SK-N-SH treated with all-trans-retinoic acid at 6 μM for 48 hours (cell line): ENCODE measurements around the gene CNDP1.

Source experiments
- ATAC-seq: fragments of 200-7000 bp; cut with Tn5 transposase; 3 replicates; pipeline ENCODE4 v1.9.1; 2020; ENCODE audit warnings: mild to moderate bottlenecking, moderate library complexity
- BACH2 ChIP-seq: fragments of 250-450 bp; sonication (Bioruptor Pico); IDR thresholded peaks from 2 replicates; pipeline ENCODE4 v1.9.0; 2021; ENCODE audit warnings: mild to moderate bottlenecking, borderline replicate concordance
- CSDC2 ChIP-seq: fragments of 250-450 bp; sonication (Bioruptor Pico); IDR thresholded peaks from 2 replicates; pipeline ENCODE4 v1.5.0; 2020; ENCODE audit warnings: mild to moderate bottlenecking, moderate library complexity
- ESRRG ChIP-seq: fragments of 250-450 bp; sonication (Bioruptor Pico); IDR thresholded peaks from 2 replicates; pipeline ENCODE4 v1.6.1; 2021; ENCODE audit warnings: mild to moderate bottlenecking
- GLIS3 ChIP-seq: fragments of 250-450 bp; sonication (Bioruptor Pico); IDR thresholded peaks from 2 replicates; pipeline ENCODE4 v1.5.0; 2020; ENCODE audit warnings: mild to moderate bottlenecking, moderate library complexity
- ISL1 ChIP-seq: fragments of 250-450 bp; sonication (Bioruptor Pico); IDR thresholded peaks from 2 replicates; pipeline ENCODE4 v2.1.2; 2022; ENCODE audit warnings: mild to moderate bottlenecking, moderate library complexity
- OSR1 ChIP-seq: fragments of 250-450 bp; sonication (Bioruptor Pico); IDR thresholded peaks from 2 replicates; pipeline ENCODE4 v1.8.0; 2022; ENCODE audit warnings: moderate library complexity, mild to moderate bottlenecking, inconsistent platforms
- PPARA ChIP-seq: fragments of 250-450 bp; sonication (Bioruptor Pico); IDR thresholded peaks from 2 replicates; pipeline ENCODE4 v1.5.0; 2020; ENCODE audit warnings: mild to moderate bottlenecking, borderline replicate concordance
- SNAI2 ChIP-seq: fragments of 250-450 bp; sonication (Bioruptor Pico); IDR thresholded peaks from 2 replicates; pipeline ENCODE4 v1.5.0; 2020; ENCODE audit warnings: mild to moderate bottlenecking, moderate library complexity
- ZC3H10 ChIP-seq: fragments of 250-450 bp; sonication (Bioruptor Pico); IDR thresholded peaks from 2 replicates; pipeline ENCODE4 v1.5.1; 2021; ENCODE audit warnings: mild to moderate bottlenecking, moderate library complexity
- ZFP3 ChIP-seq: fragments of 250-450 bp; sonication (Bioruptor Pico); IDR thresholded peaks from 2 replicates; pipeline ENCODE4 v1.5.0; 2020; ENCODE audit warnings: mild to moderate bottlenecking, moderate library complexity
- ZFP30 ChIP-seq: fragments of 450-650 bp; formaldehyde crosslinking; IDR thresholded peaks from 2 replicates; pipeline ENCODE4 v1.5.0; 2022; ENCODE audit warnings: mild to moderate bottlenecking, moderate library complexity
- ZNF565 ChIP-seq: fragments of 450-650 bp; formaldehyde crosslinking; conservative IDR thresholded peaks from 2 replicates; pipeline ENCODE4 v1.5.0; 2020; ENCODE audit warnings: low read depth, mild to moderate bottlenecking, moderate library complexity
- ZNF70 ChIP-seq: fragments of 450-650 bp; formaldehyde crosslinking; IDR thresholded peaks from 2 replicates; pipeline ENCODE4 v1.5.0; 2020; ENCODE audit warnings: mild to moderate bottlenecking, moderate library complexity
- ZNF8 ChIP-seq: fragments of 450-650 bp; formaldehyde crosslinking; IDR thresholded peaks from 2 replicates; pipeline ENCODE4 v1.5.0; 2020; ENCODE audit warnings: mild to moderate bottlenecking, moderate library complexity
- TF ChIP-seq, protein P1 (sequence below): fragments of 250-450 bp; sonication (Bioruptor Pico); IDR thresholded peaks from 2 replicates; pipeline ENCODE4 v1.5.1; 2021; ENCODE audit warnings: mild to moderate bottlenecking, moderate library complexity
- TF ChIP-seq, protein P2 (sequence below): fragments of 250-450 bp; sonication (Bioruptor Pico); IDR thresholded peaks from 2 replicates; pipeline ENCODE4 v1.5.0; 2020; ENCODE audit warnings: mild to moderate bottlenecking, moderate library complexity
- TF ChIP-seq, protein P3 (sequence below): fragments of 250-450 bp; sonication (Bioruptor Pico); IDR thresholded peaks from 2 replicates; pipeline ENCODE4 v1.8.0; 2021; ENCODE audit warnings: low read depth, mild to moderate bottlenecking, moderate library complexity, borderline replicate concordance

The CNDP1 gene

DNA sequence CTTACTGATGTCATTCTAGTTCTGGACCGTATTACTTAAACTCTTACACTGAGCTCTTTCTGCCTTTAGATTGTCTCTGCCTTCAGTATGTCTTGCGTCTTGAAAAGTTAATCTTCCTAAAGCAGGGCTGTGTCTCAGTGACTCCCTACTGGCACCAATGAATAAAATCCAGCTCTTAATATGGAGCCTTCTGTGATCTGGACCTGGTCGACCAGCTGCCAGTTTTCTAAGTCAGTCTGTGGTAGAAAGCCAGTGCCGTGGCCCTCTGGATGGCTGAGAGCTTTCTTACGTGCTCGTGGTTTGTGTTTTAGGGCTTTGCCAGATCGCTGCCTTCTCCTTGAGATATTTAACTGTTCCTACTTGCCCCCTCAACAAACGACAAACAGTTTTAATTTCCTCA lies 90.2 kb downstream of the CNDP1 start:
- TF ChIP-seq GLIS3 (CRISPR knock-in tag) (no peak), ZC3H10 (CRISPR knock-in tag) (no peak), PPARA (CRISPR knock-in tag) (no peak)
- TF ChIP-seq, protein P1, sequence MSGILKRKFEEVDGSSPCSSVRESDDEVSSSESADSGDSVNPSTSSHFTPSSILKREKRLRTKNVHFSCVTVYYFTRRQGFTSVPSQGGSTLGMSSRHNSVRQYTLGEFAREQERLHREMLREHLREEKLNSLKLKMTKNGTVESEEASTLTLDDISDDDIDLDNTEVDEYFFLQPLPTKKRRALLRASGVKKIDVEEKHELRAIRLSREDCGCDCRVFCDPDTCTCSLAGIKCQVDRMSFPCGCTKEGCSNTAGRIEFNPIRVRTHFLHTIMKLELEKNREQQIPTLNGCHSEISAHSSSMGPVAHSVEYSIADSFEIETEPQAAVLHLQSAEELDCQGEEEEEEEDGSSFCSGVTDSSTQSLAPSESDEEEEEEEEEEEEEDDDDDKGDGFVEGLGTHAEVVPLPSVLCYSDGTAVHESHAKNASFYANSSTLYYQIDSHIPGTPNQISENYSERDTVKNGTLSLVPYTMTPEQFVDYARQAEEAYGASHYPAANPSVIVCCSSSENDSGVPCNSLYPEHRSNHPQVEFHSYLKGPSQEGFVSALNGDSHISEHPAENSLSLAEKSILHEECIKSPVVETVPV, result no peak
- no peak for ATAC-seq

DNA sequence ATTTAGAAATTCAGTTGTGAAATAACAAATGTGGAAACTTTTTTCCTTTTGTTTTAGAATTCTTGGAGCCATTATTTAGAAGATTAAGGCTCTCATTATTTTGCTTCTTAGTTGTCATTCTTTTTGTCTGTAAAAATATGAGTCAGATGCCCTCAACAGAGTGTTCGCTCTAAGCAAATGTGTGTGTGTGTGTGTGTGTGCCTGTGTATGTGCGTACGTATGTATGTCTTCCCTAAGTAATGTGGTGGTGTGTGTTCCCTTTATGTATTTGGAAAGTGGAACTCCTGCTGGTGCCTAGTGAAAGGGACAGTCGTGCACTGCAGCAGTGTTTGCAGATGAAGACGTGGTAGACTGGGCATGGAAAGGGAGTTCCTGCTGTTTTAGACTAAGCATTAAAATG lies 90.9 kb downstream of the CNDP1 start:
- ATAC-seq, result no peak

DNA sequence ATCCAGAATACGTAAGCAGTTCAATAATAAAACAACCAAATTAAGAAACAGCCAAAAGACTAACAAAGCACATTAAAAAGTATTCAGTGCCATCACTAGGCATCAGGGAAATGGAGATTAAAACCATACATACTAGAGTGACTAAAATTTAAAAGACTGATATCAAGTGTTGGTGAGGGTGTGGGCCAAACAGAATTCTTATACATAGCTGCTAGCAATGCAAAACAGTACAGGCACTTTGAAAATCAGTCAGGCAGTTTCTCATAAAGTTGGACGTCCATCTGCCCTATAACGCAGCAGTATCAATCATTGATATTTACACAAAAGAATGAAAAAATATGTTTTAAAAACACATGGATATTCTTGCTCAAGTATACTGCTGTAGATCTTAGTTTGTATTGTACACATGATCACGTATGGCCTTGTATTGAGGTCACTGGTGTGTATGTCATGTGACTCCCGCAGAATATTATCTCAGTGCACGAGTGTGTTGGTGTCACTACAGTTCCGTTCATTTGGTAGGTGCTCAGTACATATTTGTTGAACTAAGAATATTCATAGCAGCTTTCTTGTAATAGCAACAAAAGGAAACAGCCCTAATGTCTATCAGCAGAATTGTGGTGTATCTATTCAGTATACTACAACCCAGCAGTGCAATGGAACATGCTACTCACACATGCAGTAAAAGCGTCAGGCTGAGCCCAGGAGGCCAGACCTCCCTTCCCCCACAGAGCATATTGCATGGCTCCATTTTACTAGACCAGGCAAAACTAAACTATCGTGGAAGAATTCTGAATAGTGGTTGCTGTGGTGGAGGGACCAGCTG lies 92.0 kb downstream of the CNDP1 start:
- no peak for TF ChIP-seq SNAI2 (CRISPR knock-in tag)
- no peak for TF ChIP-seq ZFP30
- TF ChIP-seq ISL1 (CRISPR knock-in tag), result no peak
- no peak for TF ChIP-seq GLIS3 (CRISPR knock-in tag)
- TF ChIP-seq CSDC2 (CRISPR knock-in tag), result no peak
- TF ChIP-seq, protein P1, result no peak
- TF ChIP-seq ZNF70 (CRISPR knock-in tag), result no peak
- no peak for TF ChIP-seq ZFP3 (CRISPR knock-in tag)
- TF ChIP-seq OSR1 (CRISPR knock-in tag), result no peak
- TF ChIP-seq BACH2 (CRISPR knock-in tag), result no peak
- TF ChIP-seq, protein P2, sequence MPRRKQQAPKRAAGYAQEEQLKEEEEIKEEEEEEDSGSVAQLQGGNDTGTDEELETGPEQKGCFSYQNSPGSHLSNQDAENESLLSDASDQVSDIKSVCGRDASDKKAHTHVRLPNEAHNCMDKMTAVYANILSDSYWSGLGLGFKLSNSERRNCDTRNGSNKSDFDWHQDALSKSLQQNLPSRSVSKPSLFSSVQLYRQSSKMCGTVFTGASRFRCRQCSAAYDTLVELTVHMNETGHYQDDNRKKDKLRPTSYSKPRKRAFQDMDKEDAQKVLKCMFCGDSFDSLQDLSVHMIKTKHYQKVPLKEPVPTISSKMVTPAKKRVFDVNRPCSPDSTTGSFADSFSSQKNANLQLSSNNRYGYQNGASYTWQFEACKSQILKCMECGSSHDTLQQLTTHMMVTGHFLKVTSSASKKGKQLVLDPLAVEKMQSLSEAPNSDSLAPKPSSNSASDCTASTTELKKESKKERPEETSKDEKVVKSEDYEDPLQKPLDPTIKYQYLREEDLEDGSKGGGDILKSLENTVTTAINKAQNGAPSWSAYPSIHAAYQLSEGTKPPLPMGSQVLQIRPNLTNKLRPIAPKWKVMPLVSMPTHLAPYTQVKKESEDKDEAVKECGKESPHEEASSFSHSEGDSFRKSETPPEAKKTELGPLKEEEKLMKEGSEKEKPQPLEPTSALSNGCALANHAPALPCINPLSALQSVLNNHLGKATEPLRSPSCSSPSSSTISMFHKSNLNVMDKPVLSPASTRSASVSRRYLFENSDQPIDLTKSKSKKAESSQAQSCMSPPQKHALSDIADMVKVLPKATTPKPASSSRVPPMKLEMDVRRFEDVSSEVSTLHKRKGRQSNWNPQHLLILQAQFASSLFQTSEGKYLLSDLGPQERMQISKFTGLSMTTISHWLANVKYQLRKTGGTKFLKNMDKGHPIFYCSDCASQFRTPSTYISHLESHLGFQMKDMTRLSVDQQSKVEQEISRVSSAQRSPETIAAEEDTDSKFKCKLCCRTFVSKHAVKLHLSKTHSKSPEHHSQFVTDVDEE (CRISPR knock-in tag), result no peak
- TF ChIP-seq PPARA (CRISPR knock-in tag), result no peak
- no peak for TF ChIP-seq ZNF8 (CRISPR knock-in tag)
- no peak for ATAC-seq

More for the DNA sequence above, 90.9 kb downstream of the CNDP1 start:
- TF ChIP-seq CSDC2 (CRISPR knock-in tag), result no peak
- TF ChIP-seq ESRRG (CRISPR knock-in tag), result no peak
- TF ChIP-seq ZFP3 (CRISPR knock-in tag), result no peak
- TF ChIP-seq, all 23 proteins: peak for 0

DNA sequence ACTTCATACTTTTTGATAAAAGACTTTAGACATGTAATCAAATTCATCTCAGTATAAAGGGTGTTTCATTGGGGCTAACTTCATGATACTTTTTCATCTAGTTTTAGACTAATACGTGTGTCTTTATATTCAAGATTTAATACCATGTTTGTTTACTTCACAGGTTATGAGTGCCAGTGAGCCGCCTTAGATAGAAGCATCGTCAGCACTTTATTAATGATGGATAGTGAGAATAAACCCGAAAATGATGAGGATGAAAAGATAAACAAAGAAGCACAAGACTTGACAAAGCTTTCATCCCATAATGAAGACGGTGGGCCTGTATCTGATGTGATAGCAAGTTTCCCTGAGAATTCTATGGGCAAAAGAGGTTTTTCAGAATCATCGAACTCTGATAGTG lies 96.5 kb downstream of the CNDP1 start:
- TF ChIP-seq CSDC2 (CRISPR knock-in tag), result no peak
- TF ChIP-seq, protein P3, sequence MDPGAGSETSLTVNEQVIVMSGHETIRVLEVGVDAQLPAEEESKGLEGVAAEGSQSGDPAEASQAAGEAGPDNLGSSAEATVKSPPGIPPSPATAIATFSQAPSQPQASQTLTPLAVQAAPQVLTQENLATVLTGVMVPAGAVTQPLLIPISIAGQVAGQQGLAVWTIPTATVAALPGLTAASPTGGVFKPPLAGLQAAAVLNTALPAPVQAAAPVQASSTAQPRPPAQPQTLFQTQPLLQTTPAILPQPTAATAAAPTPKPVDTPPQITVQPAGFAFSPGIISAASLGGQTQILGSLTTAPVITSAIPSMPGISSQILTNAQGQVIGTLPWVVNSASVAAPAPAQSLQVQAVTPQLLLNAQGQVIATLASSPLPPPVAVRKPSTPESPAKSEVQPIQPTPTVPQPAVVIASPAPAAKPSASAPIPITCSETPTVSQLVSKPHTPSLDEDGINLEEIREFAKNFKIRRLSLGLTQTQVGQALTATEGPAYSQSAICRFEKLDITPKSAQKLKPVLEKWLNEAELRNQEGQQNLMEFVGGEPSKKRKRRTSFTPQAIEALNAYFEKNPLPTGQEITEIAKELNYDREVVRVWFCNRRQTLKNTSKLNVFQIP, result no peak
- no peak for TF ChIP-seq ISL1 (CRISPR knock-in tag)
- TF ChIP-seq ZNF565, result no peak
- TF ChIP-seq, all 23 proteins: peak for 0

DNA sequence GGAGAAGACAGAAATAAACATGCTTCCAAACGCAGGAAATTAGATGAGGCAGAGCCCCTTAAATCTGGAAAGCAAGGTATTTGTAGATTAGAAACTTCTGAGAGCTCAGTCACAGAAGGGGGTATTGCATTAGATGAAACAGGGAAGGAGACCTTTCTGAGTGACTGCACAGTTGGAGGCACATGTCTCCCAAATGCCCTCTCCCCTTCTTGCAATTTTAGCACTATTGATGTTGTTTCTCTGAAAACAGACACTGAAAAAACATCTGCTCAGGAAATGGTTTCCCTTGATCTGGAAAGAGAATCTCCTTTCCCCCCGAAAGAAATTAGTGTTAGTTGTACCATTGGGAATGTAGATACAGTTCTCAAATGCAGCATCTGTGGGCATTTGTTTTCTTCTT lies 96.9 kb downstream of the CNDP1 start:
- ATAC-seq, result no peak
- TF ChIP-seq ZFP3 (CRISPR knock-in tag) (no peak), PPARA (CRISPR knock-in tag) (no peak), BACH2 (CRISPR knock-in tag) (no peak)
- TF ChIP-seq, all 23 proteins: peak for 0

More for the DNA sequence above, 96.5 kb downstream of the CNDP1 start:
- no peak for ATAC-seq
